K562 (cell line): ENCODE data around the gene PPDPF. TPM values are rescaled to one million over a fixed set of nuclear protein-coding genes. Genes with fewer than 3 reads are reported as not detected.

ENCODE experiments used
- ARID2 ChIP-seq: fragments of 450-650 bp; IDR thresholded peaks from 2 replicates; pipeline ENCODE4 v1.6.1; 2017; ENCODE audit warnings: antibody characterized with exemption, mild to moderate bottlenecking
- CBFA2T2 ChIP-seq: fragments of 450-650 bp; conservative IDR thresholded peaks from 2 replicates; pipeline ENCODE4 v1.6.1; 2017; ENCODE audit warnings: mild to moderate bottlenecking
- CREM ChIP-seq: IDR thresholded peaks from 2 replicates; pipeline ENCODE4 v1.6.1; 2014; ENCODE audit warnings: antibody characterized with exemption, low read depth
- CXXC5 ChIP-seq: fragments of 250-450 bp; sonication (Bioruptor Pico); IDR thresholded peaks from 2 replicates; pipeline ENCODE4 v1.8.0; 2022; ENCODE audit warnings: inconsistent platforms, mild to moderate bottlenecking, moderate library complexity
- KDM5B ChIP-seq: fragments of 200-600 bp; sonication (generic); IDR thresholded peaks from 2 replicates; pipeline ENCODE4 v1.6.1; 2012; ENCODE audit warnings: low read depth, mild to moderate bottlenecking, moderate library complexity, low read length, control low read depth, inconsistent platforms; ENCODE audit not compliant: insufficient replicate concordance
- KLF6 ChIP-seq: fragments of 250-450 bp; sonication (Bioruptor Pico); IDR thresholded peaks from 2 replicates; pipeline ENCODE4 v1.4.0; 2020; ENCODE audit warnings: mild to moderate bottlenecking, moderate library complexity, borderline replicate concordance
- MBD2 ChIP-seq: sonication (generic); IDR thresholded peaks from 2 replicates; pipeline ENCODE4 v1.6.1; 2016; ENCODE audit warnings: low read depth, borderline replicate concordance
- PBX2 ChIP-seq, 2 experiments: IDR thresholded peaks in 1 of 2; conservative IDR thresholded peaks in 1 of 2; 2 replicates each; pipeline ENCODE4 v1.6.1; 2016; ENCODE audit warnings: low read depth in 2 of 2, mild to moderate bottlenecking in 1 of 2, missing compliant biosample characterization in 1 of 2, missing genetic modification characterization in 1 of 2, moderate library complexity in 1 of 2
- POLR2AphosphoS5 ChIP-seq: IDR thresholded peaks from 2 replicates; pipeline ENCODE4 v1.6.1; 2011; ENCODE audit warnings: mild to moderate bottlenecking, low read depth, low read length, moderate library complexity; ENCODE audit not compliant: control insufficient read depth, insufficient read depth
- PRPF4 ChIP-seq: fragments of 200-400 bp; formaldehyde crosslinking; IDR thresholded peaks from one replicate; pipeline ENCODE4 v1.6.1; 2017; ENCODE audit warnings: low read length, low read depth, mild to moderate bottlenecking; ENCODE audit not compliant: insufficient read depth, poor library complexity, severe bottlenecking
- SRSF1 ChIP-seq: fragments of 200-400 bp; formaldehyde crosslinking; IDR thresholded peaks from 2 replicates; pipeline ENCODE4 v1.6.1; 2017; ENCODE audit warnings: mild to moderate bottlenecking, low read depth, low read length, moderate library complexity
- ZBED1 ChIP-seq: IDR thresholded peaks from 2 replicates; pipeline ENCODE4 v1.6.1; 2014
- ZMIZ1 ChIP-seq, 2 experiments: fragments of 150-350 bp in 1 of 2; IDR thresholded peaks; 2 replicates each; pipeline ENCODE4 v1.6.1; 2012 to 2016; ENCODE audit warnings: low read depth in 2 of 2, low read length in 2 of 2, mild to moderate bottlenecking in 1 of 2, moderate library complexity in 1 of 2
- ZNF384 ChIP-seq: IDR thresholded peaks from 2 replicates; pipeline ENCODE4 v1.6.1; 2012; ENCODE audit warnings: low read depth, low read length, improper control_type of control experiment
- polyA plus RNA-seq, 8 experiments: library from polyadenylated mRNA; depleted of rRNA in 4 of 8; stranded (reverse) in 5 of 8; unstranded in 3 of 8; fragments of >200 nt; fragmentation: Nextera tagmentation in 2 of 8; fragmentation: Illumina TruSeq in 1 of 8; extraction: Ambion mirVana in 2 of 8; extraction: Trizol in 1 of 8; gene quantifications; 2 replicates each; pipeline versions ENCODE4 v1.2.1 to v1.2.3, GENCODE V29; 2011 to 2014; ENCODE audit warnings: inconsistent platforms in 1 of 8, missing spikeins in 1 of 8
- total RNA-seq, 7 experiments: library from RNA; depleted of rRNA in 6 of 7; stranded (reverse); fragments of >200 nt in 6 of 7; fragmentation: Illumina TruSeq in 2 of 7; extraction: Trizol in 2 of 7; gene quantifications; 2 replicates each; pipeline versions ENCODE4 v1.2.1 to v1.2.3, GENCODE V29; 2011 to 2021; ENCODE audit warnings: low replicate concordance in 1 of 7
- TF ChIP-seq, protein P1 (sequence below): fragments of 250-450 bp; sonication (Bioruptor Pico); IDR thresholded peaks from 2 replicates; pipeline ENCODE4 v1.5.1; 2021; ENCODE audit warnings: mild to moderate bottlenecking
- TF ChIP-seq, protein P2 (sequence below): fragments of 450-650 bp; IDR thresholded peaks from one replicate; pipeline ENCODE4 v1.6.1; 2018; ENCODE audit warnings: mild to moderate bottlenecking, moderate library complexity; ENCODE audit not compliant: partially characterized antibody
- TF ChIP-seq, protein P3 (sequence below): sonication (generic); formaldehyde crosslinking; IDR thresholded peaks from 2 replicates; pipeline ENCODE4 v1.8.1; 2023; ENCODE audit warnings: mild to moderate bottlenecking, missing genetic modification reagents, moderate library complexity

The PPDPF gene
- total and polyA plus RNA-seq, 9 of the 15 experiments (the other 6 are each of a cell fraction or from before 2014, with no cell fraction given) = 0.77 to 233 (median 10.5) TPM

- TF ChIP-seq PBX2 (CRISPR knock-in tag; IDR thresholded peaks at IDR 0.05; ENCODE audit: low read depth) (no peak), PBX2 (tag; conservative IDR thresholded peaks at IDR 0.05; ENCODE audit: low read depth) (no peak), MBD2 (peak; percentile 61; the same call in 1 of the 2 replicates), PRPF4 (no peak), ZBED1 (peak; percentile 57; the same call in 1 of the 2 replicates), POLR2AphosphoS5 (peak; percentile 93), CBFA2T2 (no peak), KDM5B (peak; percentile 94), ARID2 (no peak), SRSF1 (no peak), ZMIZ1 (IDR thresholded peaks at IDR 0.05; ENCODE audit: low read depth in 2 of 2, low read length in 2 of 2) (peak in 1 of 2 experiments; percentile 52; a peak in 1 of 4 replicates), CREM (peak; percentile 85), ZNF384 (no peak), CXXC5 (CRISPR knock-in tag) (0 out of 2 replicates have a peak, but pooled peaks have one; percentile 18), KLF6 (CRISPR knock-in tag) (no peak)
- TF ChIP-seq, protein P1, sequence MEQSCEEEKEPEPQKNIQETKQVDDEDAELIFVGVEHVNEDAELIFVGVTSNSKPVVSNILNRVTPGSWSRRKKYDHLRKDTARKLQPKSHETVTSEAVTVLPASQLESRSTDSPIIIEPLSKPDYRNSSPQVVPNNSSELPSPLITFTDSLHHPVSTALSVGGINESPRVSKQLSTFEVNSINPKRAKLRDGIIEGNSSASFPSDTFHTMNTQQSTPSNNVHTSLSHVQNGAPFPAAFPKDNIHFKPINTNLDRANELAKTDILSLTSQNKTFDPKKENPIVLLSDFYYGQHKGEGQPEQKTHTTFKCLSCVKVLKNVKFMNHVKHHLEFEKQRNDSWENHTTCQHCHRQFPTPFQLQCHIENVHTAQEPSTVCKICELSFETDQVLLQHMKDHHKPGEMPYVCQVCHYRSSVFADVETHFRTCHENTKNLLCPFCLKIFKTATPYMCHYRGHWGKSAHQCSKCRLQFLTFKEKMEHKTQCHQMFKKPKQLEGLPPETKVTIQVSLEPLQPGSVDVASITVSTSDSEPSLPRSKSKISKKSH (CRISPR knock-in tag) = no peak
- TF ChIP-seq, protein P2, sequence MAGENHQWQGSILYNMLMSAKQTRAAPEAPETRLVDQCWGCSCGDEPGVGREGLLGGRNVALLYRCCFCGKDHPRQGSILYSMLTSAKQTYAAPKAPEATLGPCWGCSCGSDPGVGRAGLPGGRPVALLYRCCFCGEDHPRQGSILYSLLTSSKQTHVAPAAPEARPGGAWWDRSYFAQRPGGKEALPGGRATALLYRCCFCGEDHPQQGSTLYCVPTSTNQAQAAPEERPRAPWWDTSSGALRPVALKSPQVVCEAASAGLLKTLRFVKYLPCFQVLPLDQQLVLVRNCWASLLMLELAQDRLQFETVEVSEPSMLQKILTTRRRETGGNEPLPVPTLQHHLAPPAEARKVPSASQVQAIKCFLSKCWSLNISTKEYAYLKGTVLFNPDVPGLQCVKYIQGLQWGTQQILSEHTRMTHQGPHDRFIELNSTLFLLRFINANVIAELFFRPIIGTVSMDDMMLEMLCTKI = no peak
- TF ChIP-seq, protein P3, sequence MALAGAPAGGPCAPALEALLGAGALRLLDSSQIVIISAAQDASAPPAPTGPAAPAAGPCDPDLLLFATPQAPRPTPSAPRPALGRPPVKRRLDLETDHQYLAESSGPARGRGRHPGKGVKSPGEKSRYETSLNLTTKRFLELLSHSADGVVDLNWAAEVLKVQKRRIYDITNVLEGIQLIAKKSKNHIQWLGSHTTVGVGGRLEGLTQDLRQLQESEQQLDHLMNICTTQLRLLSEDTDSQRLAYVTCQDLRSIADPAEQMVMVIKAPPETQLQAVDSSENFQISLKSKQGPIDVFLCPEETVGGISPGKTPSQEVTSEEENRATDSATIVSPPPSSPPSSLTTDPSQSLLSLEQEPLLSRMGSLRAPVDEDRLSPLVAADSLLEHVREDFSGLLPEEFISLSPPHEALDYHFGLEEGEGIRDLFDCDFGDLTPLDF = no peak
Measured at GRCh38 chr20:63520504-63520933, at the start of gene PPDPF (continued).
